Trophoblast cell (in vitro differentiated cells and primary cell): ENCODE measurements around the gene EPHB6.

Source experiments
- DNase-seq, 2 donors: peaks; one replicate each; pipeline ENCODE4 v3.0.0-alpha.2; 2016
- H2AFZ ChIP-seq: 2 replicates; pipeline ENCODE4 v1.6.1; 2013; ENCODE audit warnings: low read length, moderate library complexity, mild to moderate bottlenecking; ENCODE audit not compliant: insufficient read depth, poor library complexity
- H2AK5ac ChIP-seq: 2 replicates; pipeline ENCODE4 v1.6.1; 2013; ENCODE audit warnings: mild to moderate bottlenecking, low read length
- H2BK120ac ChIP-seq: 2 replicates; pipeline ENCODE4 v1.6.1; 2013; ENCODE audit warnings: low read length, mild to moderate bottlenecking, moderate library complexity; ENCODE audit not compliant: insufficient read depth, poor library complexity
- H2BK12ac ChIP-seq: 2 replicates; pipeline ENCODE4 v1.6.1; 2013; ENCODE audit warnings: mild to moderate bottlenecking, low read length, moderate library complexity
- H2BK5ac ChIP-seq: 2 replicates; pipeline ENCODE4 v1.6.1; 2013; ENCODE audit warnings: low read length, low read depth, moderate library complexity, mild to moderate bottlenecking; ENCODE audit not compliant: poor library complexity
- H3K14ac ChIP-seq: 2 replicates; pipeline ENCODE4 v1.6.1; 2013; ENCODE audit warnings: mild to moderate bottlenecking, low read length
- H3K18ac ChIP-seq: 2 replicates; pipeline ENCODE4 v1.6.1; 2013; ENCODE audit warnings: mild to moderate bottlenecking, low read length
- H3K23ac ChIP-seq: 2 replicates; pipeline ENCODE4 v1.6.1; 2013; ENCODE audit warnings: low read length
- H3K27ac ChIP-seq: 2 replicates; pipeline ENCODE4 v1.5.1; 2013; ENCODE audit warnings: low read depth, mild to moderate bottlenecking, inconsistent platforms, low read length, moderate library complexity
- H3K27me3 ChIP-seq: 2 replicates; pipeline ENCODE4 v1.6.1; 2013; ENCODE audit warnings: inconsistent platforms, mild to moderate bottlenecking, low read length, moderate library complexity; ENCODE audit not compliant: insufficient read depth
- H3K36me3 ChIP-seq, 2 experiments: 1 replicate in 1 of 2; 2 replicates in 1 of 2; pipeline ENCODE4 v1.6.1; 2013; ENCODE audit warnings: low read length in 2 of 2, mild to moderate bottlenecking in 2 of 2, moderate library complexity in 1 of 2; ENCODE audit not compliant: insufficient read depth in 2 of 2, control insufficient read depth in 1 of 2
- H3K4ac ChIP-seq: 2 replicates; pipeline ENCODE4 v1.6.1; 2013; ENCODE audit warnings: low read depth, mild to moderate bottlenecking, low read length, moderate library complexity
- H3K4me1 ChIP-seq, 2 experiments: 1 replicate in 1 of 2; 2 replicates in 1 of 2; pipeline ENCODE4 v1.6.1; 2013; ENCODE audit warnings: low read length in 2 of 2, mild to moderate bottlenecking in 2 of 2, moderate library complexity in 1 of 2; ENCODE audit not compliant: insufficient read depth in 2 of 2, control insufficient read depth in 1 of 2
- H3K4me2 ChIP-seq: 2 replicates; pipeline ENCODE4 v1.6.1; 2013; ENCODE audit warnings: inconsistent platforms, mild to moderate bottlenecking, low read length, moderate library complexity
- H3K4me3 ChIP-seq: 2 replicates; pipeline ENCODE4 v1.5.1; 2013; ENCODE audit warnings: mild to moderate bottlenecking, low read depth, low read length, inconsistent platforms
- H3K79me1 ChIP-seq: one replicate; pipeline ENCODE4 v1.6.1; 2013; ENCODE audit warnings: low read length
- H3K79me2 ChIP-seq: 2 replicates; pipeline ENCODE4 v1.6.1; 2013; ENCODE audit warnings: low read length, mild to moderate bottlenecking; ENCODE audit not compliant: control insufficient read depth, insufficient read depth, poor library complexity
- H3K9ac ChIP-seq: 2 replicates; pipeline ENCODE4 v1.6.1; 2013; ENCODE audit warnings: mild to moderate bottlenecking, low read length
- H3K9me3 ChIP-seq: 2 replicates; pipeline ENCODE4 v1.6.1; 2013; ENCODE audit warnings: low read depth, mild to moderate bottlenecking, control low read depth, inconsistent platforms, low read length; ENCODE audit not compliant: insufficient read depth
- H4K12ac ChIP-seq: 2 replicates; pipeline ENCODE4 v1.6.1; 2013; ENCODE audit warnings: low read depth, mild to moderate bottlenecking, low read length, moderate library complexity
- H4K8ac ChIP-seq: 2 replicates; pipeline ENCODE4 v1.6.1; 2013; ENCODE audit warnings: low read depth, mild to moderate bottlenecking, low read length, moderate library complexity
- H4K91ac ChIP-seq: one replicate; pipeline ENCODE4 v1.6.1; 2013; ENCODE audit warnings: low read depth, mild to moderate bottlenecking, low read length, moderate library complexity
- WGBS: extraction: QIAGEN DNeasy Blood & Tissue Kit; methylation state at CpG from one replicate; pipeline ENCODE4 v1.1.7; 2013; ENCODE audit warnings: missing lambda C conversion rate; ENCODE audit not compliant: insufficient read length, insufficient coverage; ENCODE audit errors: extremely low coverage; 5-methylcytosine and 5-hydroxymethylcytosine counted together

EPHB6 gene

DNA sequence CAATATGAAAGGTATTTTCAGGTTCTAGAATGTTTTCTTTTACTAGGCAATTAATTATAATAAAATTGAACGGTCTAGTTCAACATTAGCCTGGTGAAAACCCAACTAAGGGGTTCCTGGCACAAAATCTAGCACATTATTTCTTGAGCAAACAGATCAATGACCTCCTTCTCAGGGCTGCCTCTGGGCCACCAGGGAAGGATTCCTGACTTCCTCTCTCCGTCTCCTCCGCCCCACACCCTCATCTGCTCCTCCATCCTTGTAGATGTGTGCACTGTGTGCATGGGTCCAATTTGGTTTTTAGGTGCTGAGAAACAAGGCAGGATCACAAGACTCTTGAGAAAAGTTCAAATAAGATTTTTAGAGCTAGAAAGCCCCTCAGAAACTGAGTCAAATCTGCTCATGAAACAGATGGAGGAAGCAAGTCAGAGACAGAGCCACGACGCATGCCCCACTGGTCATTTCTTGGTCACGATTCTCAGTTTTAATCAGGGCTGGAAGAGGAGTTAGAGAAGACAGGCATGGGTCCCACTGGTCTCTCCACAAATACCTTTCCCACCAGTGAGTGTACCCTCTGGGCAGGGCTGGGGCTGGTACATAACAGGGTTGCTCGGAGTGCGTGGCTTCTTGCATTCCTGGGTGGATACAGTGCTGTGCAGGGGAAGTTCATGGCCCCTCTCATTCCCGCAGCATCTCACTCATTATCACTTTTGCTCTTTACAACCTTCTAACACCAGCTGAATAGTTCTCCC is 26.9 kb downstream of the EPHB6 start:
- Histone ChIP-seq H2AFZ (no peak overlapping the region), H4K8ac (no peak overlapping the region), H3K27me3 (no peaks in the 10 kb centered on the region), H3K9ac (no peak overlapping the region), H3K4me2 (no peak overlapping the region), H3K79me2 (no peaks in the 10 kb centered on the region), H3K36me3 (no peaks in the 10 kb centered on the region), H3K4ac (no peak overlapping the region), H2AK5ac (no peak overlapping the region), H3K4me1 (peaks cover 22% of the 10 kb centered on the region in 2 experiments), H4K12ac (no peak overlapping the region), H2BK12ac (no peak overlapping the region), H3K9me3 (no peaks in the 10 kb centered on the region), H2BK120ac (no peak overlapping the region), H3K27ac (no peak overlapping the region), H3K79me1 (peaks cover 2% of the 10 kb centered on the region), H3K23ac (no peak overlapping the region), H3K14ac (no peak overlapping the region), H2BK5ac (no peak overlapping the region), H3K4me3 (no peak overlapping the region), H3K18ac (no peak overlapping the region), H4K91ac (no peak overlapping the region)
- WGBS: no CpG with 5 or more reads among the region's 9 CpGs
- peak in 1 of 2 donors; percentile 27 for DNase-seq

DNA sequence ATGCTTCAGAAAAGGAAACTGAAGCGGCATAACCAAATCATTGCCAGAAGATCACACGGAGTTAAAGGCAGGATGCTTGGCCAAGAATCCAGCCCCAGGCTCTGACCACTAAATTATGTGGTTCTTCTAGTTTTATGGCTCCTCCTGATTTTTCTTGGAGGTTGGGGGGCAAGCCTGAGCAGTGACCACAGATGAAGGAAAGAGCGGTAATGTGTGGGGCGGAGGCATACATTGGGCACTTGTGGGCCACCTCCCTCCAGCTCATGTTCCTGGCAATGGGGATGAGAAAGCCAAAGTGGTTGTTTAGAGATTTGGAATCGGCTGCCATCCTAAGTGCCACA is 27.4 kb downstream of the EPHB6 start:
- Histone ChIP-seq H3K4ac (no peak overlapping the region), H3K36me3 (no peaks in the 10 kb centered on the region), H4K8ac (no peak overlapping the region), H2AFZ (no peak overlapping the region), H3K18ac (no peak overlapping the region), H3K9ac (no peak overlapping the region), H4K91ac (no peak overlapping the region), H3K14ac (no peak overlapping the region), H3K79me2 (no peaks in the 10 kb centered on the region), H2BK5ac (no peak overlapping the region), H3K4me1 (peaks cover 22% of the 10 kb centered on the region in 2 experiments), H3K27me3 (no peaks in the 10 kb centered on the region), H3K9me3 (no peaks in the 10 kb centered on the region), H2BK12ac (no peak overlapping the region), H3K27ac (no peak overlapping the region), H2BK120ac (no peak overlapping the region), H3K23ac (no peak overlapping the region), H4K12ac (no peak overlapping the region), H2AK5ac (no peak overlapping the region), H3K79me1 (peaks cover 2% of the 10 kb centered on the region), H3K4me2 (no peak overlapping the region), H3K4me3 (no peak overlapping the region)
- no CpG with 5 or more reads among the region's 5 CpGs for WGBS
- peak; percentile 36 to 48 for DNase-seq

DNA sequence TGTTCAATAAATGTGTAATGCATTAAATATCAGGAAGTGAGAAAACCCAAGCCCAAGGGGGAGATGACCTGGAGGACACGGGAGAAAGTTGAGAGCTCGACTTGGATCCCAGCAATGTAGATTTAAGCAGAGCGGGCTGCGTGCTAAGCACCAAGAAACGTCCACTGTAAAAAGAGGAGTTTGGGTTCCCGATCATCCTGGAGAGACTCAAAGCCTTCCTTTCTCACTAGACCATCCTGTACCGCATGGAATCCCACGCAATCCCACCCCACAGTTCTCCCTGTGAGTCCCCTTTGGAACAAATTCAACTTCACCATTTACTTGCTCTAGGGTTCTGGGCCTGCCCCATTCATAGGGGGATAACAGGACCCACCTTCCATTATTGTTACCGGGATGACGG is 28.3 kb downstream of the EPHB6 start:
- Histone ChIP-seq H3K79me1 (peaks cover 2% of the 10 kb centered on the region), H4K8ac (no peak overlapping the region), H3K23ac (no peak overlapping the region), H3K27ac (no peak overlapping the region), H4K12ac (no peak overlapping the region), H2BK5ac (no peak overlapping the region), H4K91ac (no peak overlapping the region), H3K14ac (no peak overlapping the region), H3K4me2 (no peak overlapping the region), H2BK120ac (no peak overlapping the region), H3K27me3 (no peaks in the 10 kb centered on the region), H3K18ac (no peak overlapping the region), H3K79me2 (no peaks in the 10 kb centered on the region), H2BK12ac (no peak overlapping the region), H3K4me1 (peaks cover 22% of the 10 kb centered on the region in 2 experiments), H3K9ac (no peak overlapping the region), H3K36me3 (no peaks in the 10 kb centered on the region), H3K4me3 (no peak overlapping the region), H3K9me3 (peaks cover 2% of the 10 kb centered on the region), H3K4ac (no peak overlapping the region), H2AK5ac (no peak overlapping the region), H2AFZ (no peak overlapping the region)
- DNase-seq: no peak
- WGBS: no CpG with 5 or more reads among the region's 10 CpGs

DNA sequence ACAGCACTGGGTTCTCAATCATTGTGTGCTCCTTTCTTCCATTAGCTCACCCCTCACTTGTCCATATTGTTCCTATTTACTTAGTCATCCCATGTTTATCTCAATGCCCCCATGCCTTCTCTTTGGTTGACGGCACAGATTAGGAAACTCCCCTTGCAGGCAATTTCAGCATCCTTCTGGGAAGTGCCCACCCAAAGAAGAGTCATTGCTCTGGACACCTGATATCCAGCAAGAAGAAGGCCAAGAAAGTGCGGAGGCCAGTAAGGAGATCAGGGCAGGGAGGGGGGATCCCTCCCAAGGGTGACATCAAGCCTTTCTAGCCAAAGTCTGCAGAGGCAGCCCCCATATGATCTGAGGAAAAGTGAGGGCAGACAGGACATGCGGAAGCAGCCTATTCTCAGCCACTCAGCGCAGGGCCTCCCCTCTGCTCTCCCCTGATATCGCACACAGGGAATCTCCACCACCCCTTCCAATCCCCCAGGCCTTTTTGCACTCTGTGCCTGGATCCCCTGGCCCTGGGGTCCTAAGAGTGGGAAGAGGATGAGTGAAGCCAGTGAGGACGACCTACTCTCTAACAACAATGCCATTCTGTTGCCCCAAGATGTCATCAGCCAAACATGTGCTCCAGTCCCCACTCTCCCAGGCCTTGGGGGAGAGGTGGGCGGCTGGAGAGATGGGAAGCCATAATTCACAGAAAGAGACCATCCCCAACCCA is 28.9 kb downstream of the EPHB6 start:
- H3K4me2 ChIP-seq: no peak overlapping the region
- peak; percentile 59 to 64 for DNase-seq
- H3K18ac ChIP-seq: peak overlapping the region; percentile 7
- H3K14ac ChIP-seq: no peak overlapping the region
- no peak overlapping the region for H3K23ac ChIP-seq
- no peak overlapping the region for H4K91ac ChIP-seq
- H3K4ac ChIP-seq: no peak overlapping the region
- H3K36me3 ChIP-seq: no peaks in the 10 kb centered on the region
- peak overlapping the region; percentile 2 for H2BK120ac ChIP-seq
- H4K12ac ChIP-seq: no peak overlapping the region
- H3K9me3 ChIP-seq: peaks cover 2% of the 10 kb centered on the region
- no peaks in the 10 kb centered on the region for H3K79me2 ChIP-seq
- no peak overlapping the region for H3K4me3 ChIP-seq
- H2AFZ ChIP-seq: no peak overlapping the region
- no peaks in the 10 kb centered on the region for H3K27me3 ChIP-seq
- no peak overlapping the region for H2AK5ac ChIP-seq
- no peak overlapping the region for H3K9ac ChIP-seq
- no CpG with 5 or more reads among the region's 7 CpGs for WGBS
- H3K79me1 ChIP-seq: peaks cover 2% of the 10 kb centered on the region
- no peak overlapping the region for H3K27ac ChIP-seq
- peaks cover 24 to 25% of the 10 kb centered on the region in 2 experiments for H3K4me1 ChIP-seq
- H4K8ac ChIP-seq: no peak overlapping the region
- no peak overlapping the region for H2BK5ac ChIP-seq
- no peak overlapping the region for H2BK12ac ChIP-seq
